ENCODE data around the gene AGPAT4.
"Not testable (repeated sequence)": the region's sequence is repeated elsewhere in the genome, so short reads cannot be mapped to it uniquely, and the experiment has no call there.

AGPAT4 gene

GRCh38 chr6:161204866-161205557, 68.8 kb downstream of the AGPAT4 start:
- DNase-seq (ENCODE audit: low read depth in 1 of 2, low spot score in 1 of 2) = no peak

- no peak for DNase-seq (ENCODE audit: low read depth in 1 of 2, low spot score in 1 of 2)
Measured at GRCh38 chr6:161200610-161201370, 73.1 kb downstream of the AGPAT4 start.

- DNase-seq (ENCODE audit: low read depth in 1 of 2, low spot score in 1 of 2) = no peak
Measured at GRCh38 chr6:161199850-161200249, 74.0 kb downstream of the AGPAT4 start.

GRCh38 chr6:161198783-161199460, 74.9 kb downstream of the AGPAT4 start:
- no peak for DNase-seq (ENCODE audit: low read depth in 1 of 2, low spot score in 1 of 2)

DNA sequence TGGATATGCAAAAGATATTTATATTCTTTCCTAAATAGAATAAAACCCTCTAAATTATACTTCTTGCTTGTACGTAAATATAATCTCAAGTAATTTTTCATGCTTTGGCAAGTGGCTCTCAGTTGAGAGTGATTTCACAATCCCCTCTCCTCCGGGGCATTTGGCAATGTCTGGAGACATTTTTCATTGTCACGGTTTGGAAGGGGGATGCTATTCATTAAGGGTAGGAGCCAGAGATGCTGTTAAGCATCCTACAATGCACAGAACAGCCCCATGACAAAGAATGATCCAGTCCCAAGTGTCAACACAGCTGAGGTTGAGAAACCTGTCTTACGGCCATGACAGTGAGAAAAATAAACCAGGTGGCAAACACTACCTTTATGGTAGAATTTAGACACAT, 75.7 kb downstream of the AGPAT4 start:
- DNase-seq (ENCODE audit: low read depth in 1 of 2, low spot score in 1 of 2) = no peak

- no peak for DNase-seq (ENCODE audit: low read depth in 1 of 2, low spot score in 1 of 2)
Measured at GRCh38 chr6:161195386-161195785, 78.5 kb downstream of the AGPAT4 start.

DNA sequence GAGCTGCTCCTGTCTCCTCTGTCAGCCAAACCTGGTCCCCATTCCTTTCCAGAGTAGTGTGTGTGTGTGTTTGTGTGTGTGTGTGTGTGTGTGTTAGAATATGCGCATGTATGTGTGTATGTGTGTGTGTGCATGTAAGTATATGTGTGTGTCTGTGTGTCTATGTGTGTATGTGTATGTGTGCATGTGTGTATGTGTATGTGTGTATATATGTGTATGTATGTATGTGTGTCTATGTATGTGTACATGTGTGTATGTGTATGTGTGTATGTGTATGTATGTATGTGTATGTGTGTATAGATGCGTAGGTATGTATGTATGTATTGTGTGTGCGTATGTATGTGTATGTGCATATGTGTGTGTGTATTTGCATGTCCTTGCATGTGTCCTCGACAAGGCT, 79.5 kb downstream of the AGPAT4 start:
- DNase-seq (ENCODE audit: low read depth in 1 of 2, low spot score in 1 of 2) = no peak

DNA sequence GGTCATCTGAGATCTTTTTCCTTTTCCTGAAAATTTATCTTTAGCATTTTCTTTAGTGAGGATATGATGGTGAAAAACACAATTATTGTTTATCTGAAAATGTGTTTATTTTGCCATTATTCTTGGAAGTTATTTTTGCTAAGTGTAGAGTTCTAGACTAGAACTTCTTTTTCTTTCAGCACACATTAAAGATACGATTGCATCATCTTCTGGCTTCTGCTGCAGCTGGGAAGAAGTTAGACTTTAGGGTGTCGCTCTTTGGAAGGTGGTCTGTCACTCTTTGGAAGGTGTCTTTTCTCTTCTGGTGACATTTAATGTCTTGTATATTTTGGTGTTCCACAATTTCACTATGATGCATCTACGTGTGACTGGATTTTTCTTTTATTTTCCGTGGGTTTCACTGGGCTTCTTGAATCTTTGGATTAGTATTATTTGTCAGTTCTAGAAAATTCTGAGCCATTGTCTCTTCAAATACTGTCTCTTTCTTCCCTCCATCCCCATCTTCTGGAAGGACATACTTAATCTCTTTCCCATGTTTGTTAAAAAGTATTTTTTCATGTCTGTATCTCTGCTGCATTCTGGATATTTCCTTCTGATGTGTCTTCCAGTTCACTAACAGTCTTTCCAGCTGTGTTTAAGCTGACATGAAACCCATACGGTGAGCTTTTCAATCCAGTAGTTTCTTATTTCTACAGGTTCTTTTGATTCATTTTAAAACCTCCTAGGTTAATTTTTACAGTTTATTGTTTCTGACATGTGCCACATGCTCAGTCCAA, 81.0 kb downstream of the AGPAT4 start:
- no peak for DNase-seq (ENCODE audit: low read depth in 1 of 2, low spot score in 1 of 2)

DNA sequence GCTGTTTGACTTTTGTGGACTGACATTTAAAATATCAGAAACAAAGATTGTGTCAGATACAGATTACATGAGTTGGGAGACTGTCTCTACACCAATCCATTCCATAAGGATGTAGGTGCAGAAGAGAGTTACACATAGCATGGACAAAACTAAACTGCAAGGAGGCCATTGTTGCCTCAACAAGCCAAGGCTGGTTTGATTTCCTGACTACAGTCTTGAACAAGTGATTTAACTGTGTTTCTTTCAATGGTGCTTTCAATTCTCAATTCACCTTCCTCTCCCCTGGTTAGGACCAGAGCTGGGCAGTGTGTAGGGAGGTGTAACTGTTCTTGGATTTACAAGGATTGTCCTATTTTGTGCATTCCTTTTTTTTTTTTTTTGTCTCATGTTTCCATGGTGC, 82.2 kb downstream of the AGPAT4 start:
- DNase-seq (ENCODE audit: low read depth in 1 of 2, low spot score in 1 of 2) = no peak

DNA sequence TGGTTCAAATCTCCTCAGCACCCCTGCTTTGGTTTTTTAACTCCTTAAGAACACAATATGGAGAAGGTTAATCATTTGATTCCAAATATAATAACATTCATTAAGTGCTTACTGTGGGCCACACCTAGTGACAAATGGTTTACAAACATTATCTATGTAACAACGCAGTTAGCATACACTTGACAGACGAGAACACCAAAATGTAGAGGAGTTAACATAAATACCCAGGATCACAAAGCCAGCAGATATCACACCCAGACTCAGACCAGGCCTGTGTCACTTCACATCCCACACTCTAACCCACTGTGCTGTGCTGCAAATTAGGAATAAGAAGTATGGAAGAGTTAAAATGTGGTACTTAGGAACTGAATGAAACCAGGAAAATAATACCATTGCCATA, 82.9 kb downstream of the AGPAT4 start:
- DNase-seq (ENCODE audit: low read depth in 1 of 2, low spot score in 1 of 2) = no peak

DNA sequence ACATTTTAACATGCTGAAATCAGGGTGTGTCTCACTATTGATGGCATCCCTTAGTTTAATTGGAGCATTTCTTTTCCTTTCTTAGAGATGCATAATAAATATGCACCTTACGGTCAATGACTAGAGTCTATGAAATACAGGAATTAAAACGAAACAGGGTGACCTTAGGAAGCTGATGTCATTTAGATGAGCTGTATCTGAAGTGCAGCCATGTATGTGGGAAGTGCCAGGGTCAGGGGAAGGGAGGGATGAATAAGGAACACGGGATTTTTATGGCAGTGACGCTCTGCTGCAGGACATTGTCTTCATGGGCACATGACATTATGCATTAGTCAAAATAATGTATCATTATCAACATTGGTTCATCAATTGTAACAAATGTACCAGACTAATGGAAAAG, 84.0 kb downstream of the AGPAT4 start:
- no peak for DNase-seq (ENCODE audit: low read depth in 1 of 2, low spot score in 1 of 2)

- no peak for DNase-seq (ENCODE audit: low read depth in 1 of 2, low spot score in 1 of 2)
Measured at GRCh38 chr6:161188547-161189465, 85.1 kb downstream of the AGPAT4 start.

- DNase-seq (ENCODE audit: low read depth in 1 of 2, low spot score in 1 of 2) = no peak
Measured at GRCh38 chr6:161186173-161186769, 87.6 kb downstream of the AGPAT4 start.

- DNase-seq (ENCODE audit: low read depth in 1 of 2, low spot score in 1 of 2) = no peak
Measured at GRCh38 chr6:161181121-161181520, 92.7 kb downstream of the AGPAT4 start.

DNA sequence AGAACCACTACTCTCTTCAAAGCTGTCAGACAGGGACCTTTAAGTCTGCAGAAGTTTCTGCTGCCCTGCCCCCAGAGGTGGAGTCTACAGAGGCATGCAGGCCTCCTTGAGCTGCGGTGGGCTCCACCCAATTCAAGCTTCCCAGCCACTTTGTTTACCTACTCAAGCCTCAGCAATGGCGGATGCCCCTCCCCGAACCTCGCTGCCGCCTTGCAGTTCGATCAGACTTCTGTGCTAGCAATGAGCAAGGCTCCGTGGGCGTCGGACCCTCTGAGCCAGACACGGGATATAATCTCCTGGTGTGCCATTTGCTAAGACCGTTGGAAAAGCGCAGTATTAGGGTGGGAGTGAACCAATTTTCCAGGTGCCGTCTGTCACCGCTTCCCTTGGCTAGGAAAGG, 95.7 kb downstream of the AGPAT4 start:
- DNase-seq (ENCODE audit: low read depth in 1 of 2, low spot score in 1 of 2) = not testable (repeated sequence)

- DNase-seq (ENCODE audit: low read depth in 1 of 2, low spot score in 1 of 2) = not testable (repeated sequence)
Measured at GRCh38 chr6:161176428-161176827, 97.4 kb downstream of the AGPAT4 start.

DNA sequence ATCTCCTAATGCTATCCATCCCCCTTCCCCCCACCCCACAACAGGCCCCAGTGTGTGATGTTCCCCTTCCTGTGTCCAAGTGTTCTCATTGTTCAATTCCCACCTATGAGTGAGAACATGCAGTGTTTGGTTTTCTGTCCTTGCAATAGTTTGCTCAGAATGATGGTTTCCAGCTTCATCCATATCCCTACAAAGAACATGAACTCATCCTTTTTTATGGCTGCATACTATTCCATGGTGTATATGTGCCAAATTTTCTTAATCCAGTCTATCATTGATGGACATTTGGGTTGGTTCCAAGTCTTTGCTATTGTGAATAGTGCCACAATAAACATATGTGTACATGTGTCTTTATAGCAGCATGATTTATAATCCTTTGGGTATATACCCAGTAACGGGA, 101.1 kb downstream of the AGPAT4 start:
- not testable (repeated sequence) for DNase-seq (ENCODE audit: low read depth in 1 of 2, low spot score in 1 of 2)

DNA sequence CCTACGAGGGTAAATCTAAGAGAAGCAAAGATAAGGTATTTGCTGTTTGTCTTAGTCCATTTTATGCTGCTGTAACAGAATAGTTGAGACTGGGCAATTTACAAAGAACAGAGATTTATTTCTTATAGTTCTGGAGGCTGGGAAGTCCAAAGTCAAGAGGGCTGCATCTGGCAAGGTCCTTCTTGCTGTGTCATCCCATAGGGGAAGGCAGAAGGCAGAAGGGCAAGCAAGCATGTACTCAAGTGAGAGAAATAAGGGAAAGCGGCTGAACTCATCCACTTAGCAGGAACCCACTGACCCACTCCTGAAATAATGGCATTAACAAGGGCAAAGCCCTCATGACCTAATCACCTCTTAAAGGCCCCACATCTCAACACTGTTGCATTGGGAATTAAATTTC, 102.7 kb downstream of the AGPAT4 start:
- no peak for DNase-seq (ENCODE audit: low read depth in 1 of 2, low spot score in 1 of 2)

GRCh38 chr6:161169696-161170095, 104.2 kb downstream of the AGPAT4 start:
- no peak for DNase-seq (ENCODE audit: low read depth in 1 of 2, low spot score in 1 of 2)

- no peak for DNase-seq (ENCODE audit: low read depth in 1 of 2, low spot score in 1 of 2)
Measured at GRCh38 chr6:161169035-161169434, 104.8 kb downstream of the AGPAT4 start.

Measured in activated CD4-positive, alpha-beta T cell treated with anti-CD3 and anti-CD28 coated beads, Interleukin-2, amount 50 U/mL, for 24 hours (primary cell).